ENCODE results near the gene CACNA2D1. TPM values are rescaled to one million over a fixed set of nuclear protein-coding genes. Genes with fewer than 3 reads are reported as not detected.

The CACNA2D1 gene
- total RNA-seq, 4 donors from 2014 or later = 41.8 to 125 (median 56.2) TPM

DNA sequence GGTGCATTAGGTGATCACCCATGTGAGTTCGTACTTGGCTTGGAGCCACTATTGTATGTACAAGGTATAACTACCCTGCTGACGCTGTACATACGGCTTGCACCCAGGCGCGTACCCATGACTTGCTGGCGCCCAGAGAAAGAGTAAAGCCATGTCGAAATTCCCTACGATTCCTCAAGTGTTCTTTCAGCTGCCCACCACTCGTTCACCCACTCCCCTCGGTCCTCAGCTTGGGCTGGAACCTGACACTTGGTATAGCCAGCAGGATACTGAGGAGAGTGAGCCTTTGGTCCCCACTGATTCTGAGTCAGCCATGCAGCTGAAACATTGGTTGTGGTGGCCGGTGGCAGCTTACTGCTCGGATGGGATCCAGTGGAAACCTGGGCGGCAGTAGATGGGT lies 241.5 kb downstream of the CACNA2D1 start:
- TF ChIP-seq, protein P1, sequence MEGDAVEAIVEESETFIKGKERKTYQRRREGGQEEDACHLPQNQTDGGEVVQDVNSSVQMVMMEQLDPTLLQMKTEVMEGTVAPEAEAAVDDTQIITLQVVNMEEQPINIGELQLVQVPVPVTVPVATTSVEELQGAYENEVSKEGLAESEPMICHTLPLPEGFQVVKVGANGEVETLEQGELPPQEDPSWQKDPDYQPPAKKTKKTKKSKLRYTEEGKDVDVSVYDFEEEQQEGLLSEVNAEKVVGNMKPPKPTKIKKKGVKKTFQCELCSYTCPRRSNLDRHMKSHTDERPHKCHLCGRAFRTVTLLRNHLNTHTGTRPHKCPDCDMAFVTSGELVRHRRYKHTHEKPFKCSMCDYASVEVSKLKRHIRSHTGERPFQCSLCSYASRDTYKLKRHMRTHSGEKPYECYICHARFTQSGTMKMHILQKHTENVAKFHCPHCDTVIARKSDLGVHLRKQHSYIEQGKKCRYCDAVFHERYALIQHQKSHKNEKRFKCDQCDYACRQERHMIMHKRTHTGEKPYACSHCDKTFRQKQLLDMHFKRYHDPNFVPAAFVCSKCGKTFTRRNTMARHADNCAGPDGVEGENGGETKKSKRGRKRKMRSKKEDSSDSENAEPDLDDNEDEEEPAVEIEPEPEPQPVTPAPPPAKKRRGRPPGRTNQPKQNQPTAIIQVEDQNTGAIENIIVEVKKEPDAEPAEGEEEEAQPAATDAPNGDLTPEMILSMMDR (IDR thresholded peaks at IDR 0.05; ENCODE audit: low read depth) = no peak

DNA sequence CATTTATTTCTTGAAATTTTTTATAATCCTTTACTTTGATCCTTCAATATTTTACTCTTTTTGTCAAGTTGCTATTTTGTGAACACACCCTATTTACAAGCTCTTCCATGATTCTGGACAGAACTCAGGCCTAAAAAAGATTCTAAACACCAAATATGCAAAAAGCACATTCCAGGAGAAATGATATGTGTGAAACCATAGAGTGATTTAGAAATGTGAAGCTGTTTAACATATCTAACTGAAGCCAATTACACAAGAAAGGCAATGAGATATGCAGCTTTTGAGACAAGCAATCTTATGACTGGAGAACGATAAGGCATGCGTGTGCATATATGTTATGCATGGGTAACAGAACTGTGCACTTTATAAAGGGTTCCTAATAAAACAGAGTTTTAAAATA lies 243.0 kb downstream of the CACNA2D1 start:
- TF ChIP-seq, protein P1 (IDR thresholded peaks at IDR 0.05; ENCODE audit: low read depth) = no peak

DNA sequence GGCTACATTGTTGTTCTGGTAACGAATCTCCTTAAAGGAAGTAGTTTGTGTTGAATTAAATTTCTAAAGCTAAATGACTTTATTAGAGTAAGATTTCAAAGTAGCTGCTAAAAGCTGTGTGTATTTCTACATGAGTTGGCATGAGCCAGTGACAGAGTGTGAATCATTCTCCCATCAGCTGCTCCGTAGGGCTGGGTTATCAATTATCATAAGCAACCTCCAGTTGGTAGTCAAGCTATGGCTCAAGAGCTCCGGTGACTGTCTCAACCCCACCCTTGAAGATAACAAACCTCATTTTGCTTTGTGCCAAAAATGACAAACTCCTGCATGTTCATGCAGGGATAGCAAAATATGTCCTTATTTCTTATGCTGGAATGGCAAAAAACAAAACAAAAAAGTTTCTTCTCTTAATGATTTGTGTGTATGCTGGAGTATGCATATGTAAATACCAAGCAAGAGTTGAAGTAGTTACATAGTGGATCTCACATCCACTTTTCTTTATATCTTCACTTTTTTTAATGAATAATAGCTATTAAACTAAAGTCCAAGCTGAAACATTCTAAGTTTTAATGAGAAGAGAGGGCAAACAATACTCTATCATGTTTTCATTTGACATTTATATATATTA lies 249.4 kb downstream of the CACNA2D1 start:
- TF ChIP-seq, protein P1 (IDR thresholded peaks at IDR 0.05; ENCODE audit: low read depth) = no peak

DNA sequence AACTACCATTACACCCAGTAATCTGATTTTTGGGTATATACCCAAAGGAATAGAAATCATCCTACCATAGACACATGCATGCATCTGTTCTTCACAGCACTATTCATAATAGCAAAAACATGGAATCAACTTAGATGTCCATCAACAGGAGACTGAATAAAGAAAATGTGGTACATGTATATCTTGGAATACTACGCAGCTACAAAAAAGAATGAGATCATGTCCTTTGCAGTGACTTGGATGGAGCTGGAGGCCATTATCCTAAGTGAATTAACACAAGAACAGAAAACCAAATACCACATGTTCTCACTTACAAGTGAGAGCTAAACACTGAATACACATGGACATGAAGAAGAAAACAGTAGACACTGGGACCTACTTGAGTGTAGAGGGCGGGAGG lies 254.9 kb downstream of the CACNA2D1 start:
- TF ChIP-seq, protein P1 (IDR thresholded peaks at IDR 0.05; ENCODE audit: low read depth) = no peak

DNA sequence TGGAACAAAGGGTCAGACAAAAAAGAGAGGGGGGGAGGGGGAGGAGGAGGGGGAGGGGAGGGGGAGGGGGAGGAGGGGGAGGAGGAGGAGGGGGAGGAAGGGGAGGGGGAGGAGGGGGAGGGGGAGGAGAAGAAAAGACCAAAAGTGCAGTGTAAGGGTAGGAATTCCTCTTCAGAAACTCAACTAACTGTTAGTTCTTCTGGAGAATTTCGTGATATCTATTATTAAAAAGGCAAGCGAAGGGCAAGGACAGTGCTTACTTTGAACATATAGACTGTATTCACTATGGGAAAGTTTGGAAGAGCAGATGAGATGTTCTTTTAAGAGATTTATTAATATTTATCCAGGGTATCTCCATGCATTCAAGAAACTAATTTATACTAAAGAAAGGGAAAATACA lies 258.1 kb downstream of the CACNA2D1 start:
- TF ChIP-seq, protein P1 (IDR thresholded peaks at IDR 0.05; ENCODE audit: low read depth) = no peak

DNA sequence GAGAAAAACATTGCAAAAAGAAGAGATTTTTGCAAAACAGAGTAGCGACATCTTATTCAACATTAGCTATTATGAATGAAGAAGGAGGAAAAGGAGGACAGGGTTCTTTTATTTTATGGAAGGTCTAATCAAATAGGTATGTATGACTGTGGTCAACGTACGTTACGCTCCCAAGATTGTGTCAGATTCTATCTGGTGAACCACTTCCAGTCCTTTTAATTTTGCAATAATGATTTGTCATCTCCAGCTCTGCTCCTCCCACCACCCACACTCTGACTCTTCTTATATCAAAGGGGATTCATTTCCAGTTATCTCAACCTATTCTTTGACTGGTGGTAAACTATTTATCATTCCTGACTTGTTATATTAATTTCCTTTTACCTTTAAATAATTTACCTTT lies 259.9 kb downstream of the CACNA2D1 start:
- TF ChIP-seq, protein P1 (IDR thresholded peaks at IDR 0.05; ENCODE audit: low read depth) = no peak

DNA sequence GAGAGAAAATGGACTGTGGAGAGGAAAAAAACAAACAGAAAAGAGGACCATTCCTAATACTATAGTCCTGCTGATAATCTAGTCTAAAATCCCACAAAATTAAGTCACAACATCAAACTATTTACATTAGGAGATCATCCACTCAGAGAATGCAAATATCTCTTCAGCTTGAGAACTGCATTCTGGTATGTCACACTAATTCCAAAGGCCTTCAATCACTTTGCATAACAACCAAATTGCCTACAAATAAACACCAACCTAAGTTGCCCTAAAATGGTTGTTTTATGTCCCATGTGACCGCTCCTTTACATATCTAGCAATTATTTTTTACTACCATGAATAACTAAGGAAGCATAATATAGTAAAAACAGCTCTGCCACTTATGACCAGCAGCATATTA lies 264.3 kb downstream of the CACNA2D1 start:
- TF ChIP-seq, protein P1 (IDR thresholded peaks at IDR 0.05; ENCODE audit: low read depth) = no peak
